B cell (primary cell): Measurements from ENCODE around the gene PPP1R26.

Source experiments
- CTCF ChIP-seq: fragments of 200-600 bp; IDR thresholded peaks from one replicate; pipeline ENCODE4 v1.8.0; 2022; ENCODE audit warnings: antibody characterized with exemption, mild to moderate bottlenecking
- EZH2 ChIP-seq: IDR thresholded peaks from 2 replicates; pipeline ENCODE4 v1.6.1; 2012; ENCODE audit warnings: borderline replicate concordance, low read depth, mild to moderate bottlenecking, moderate library complexity, low read length; ENCODE audit not compliant: insufficient read depth, poor library complexity, severe bottlenecking

- TF ChIP-seq CTCF (no peak), EZH2 (no peak)
Measured at GRCh38 chr9:135526730-135527571, 47.4 kb downstream of the PPP1R26 start.
